Stomach (tissue), 9 donors: ENCODE data around the gene TGFBR3L. TPM values are rescaled to one million over a fixed set of nuclear protein-coding genes. Genes with fewer than 3 reads are reported as not detected.

Experiments used
- DNase-seq, 2 donors: peaks; one replicate each; pipeline versions ENCODE4 v3.0.0 to v3.0.0-alpha.2; 2013 to 2019
- H3K27ac ChIP-seq, 5 donors: fragments of 200-600 bp in 4 of 5; sonication (generic) in 4 of 5; one replicate each; pipeline ENCODE4 v1.5.1; 2013 to 2019; ENCODE audit warnings: mild to moderate bottlenecking in 1 of 5, moderate library complexity in 1 of 5
- H3K27me3 ChIP-seq, 3 donors: fragments of 200-600 bp; sonication (generic); one replicate each; pipeline ENCODE4 v1.5.1; 2017 to 2019; ENCODE audit warnings: mixed run types in 1 of 3
- H3K36me3 ChIP-seq, 4 donors: fragments of 200-600 bp; sonication (generic); 1 replicate in 3 of 4; 2 replicates in 1 of 4; pipeline ENCODE4 v1.5.1; 2016 to 2019
- H3K4me1 ChIP-seq, 4 donors: fragments of 200-600 bp; sonication (generic); one replicate each; pipeline ENCODE4 v1.5.1; 2016 to 2019
- H3K4me3 ChIP-seq, 4 donors: fragments of 200-600 bp; sonication (generic) in 3 of 4; one replicate each; pipeline ENCODE4 v1.5.1; 2016 to 2019; ENCODE audit warnings: mild to moderate bottlenecking in 1 of 4
- H3K9me3 ChIP-seq, 4 donors: fragments of 200-600 bp; sonication (generic); one replicate each; pipeline ENCODE4 v1.5.1; 2016 to 2019
- CTCF ChIP-seq, 7 experiments: fragments of 450-650 bp in 4 of 7; fragments of 200-600 bp in 3 of 7; sonication (generic) in 3 of 7; IDR thresholded peaks; one replicate each; pipeline ENCODE4 v1.5.1; 2016 to 2019; ENCODE audit warnings: antibody characterized with exemption in 7 of 7, control low read depth in 2 of 7, mild to moderate bottlenecking in 1 of 7
- EP300 ChIP-seq: sonication (generic); formaldehyde crosslinking; IDR thresholded peaks from one replicate; pipeline ENCODE4 v1.6.1; 2017; ENCODE audit warnings: antibody characterized with exemption
- POLR2A ChIP-seq, 4 donors: fragments of 450-650 bp; IDR thresholded peaks; one replicate each; pipeline ENCODE4 v1.6.1; 2016; ENCODE audit warnings: antibody characterized with exemption in 4 of 4, control low read depth in 2 of 4, mild to moderate bottlenecking in 1 of 4, moderate library complexity in 1 of 4
- POLR2AphosphoS5 ChIP-seq, 3 donors: sonication (generic); formaldehyde crosslinking; IDR thresholded peaks; one replicate each; pipeline ENCODE4 v1.6.1; 2016; ENCODE audit warnings: antibody characterized with exemption in 3 of 3
- WGBS, 5 donors: extraction: QIAGEN DNeasy Blood & Tissue Kit in 3 of 5; methylation state at CpG; one replicate each; pipeline versions ENCODE4 v1.1.5 to v1.1.7; 2013 to 2018; 5-methylcytosine and 5-hydroxymethylcytosine counted together
- intact Hi-C: fragments of 100-400 bp; cut with DNase I; formaldehyde crosslinking; loops from one replicate; pipeline ENCODE4 v1.15.1; 2023; ENCODE audit warnings: low total_unique reads
- polyA plus RNA-seq, 3 donors: library from polyadenylated mRNA; stranded (reverse); fragments of 200-250 nt; gene quantifications; one replicate each; pipeline ENCODE4 v1.2.3, GENCODE V29; 2013
- total RNA-seq, 5 donors: library from RNA; depleted of rRNA; stranded (reverse); fragments of >200 nt; gene quantifications; one replicate each; pipeline versions ENCODE4 v1.1.0 to v1.2.3, GENCODE V29; 2014 to 2016
- donor health status: healthy with polysubstance abuse.
- donor health status: Bipolar disorder and iron deficiency.
- donor health status: healthy.

TGFBR3L gene
- total and polyA plus RNA-seq, 8 donors = 1.5 TPM; not detected in 7

- peak in 5 of 7 experiments; percentile 10 to 86 (median 73) for TF ChIP-seq CTCF (IDR thresholded peaks at IDR 0.05)
- TF ChIP-seq EP300 = no peak
- Histone ChIP-seq H3K27ac (peak overlapping the region in 2 of 5 donors; percentile 86 to 89), H3K36me3 (peaks cover 13 to 25% (median 23%) of the 10 kb centered on the region in 4 donors), H3K4me3 (peak overlapping the region; percentile 53 to 61 (median 58)), H3K27me3 (peaks cover 0 to 12% (median 9%) of the 10 kb centered on the region in 3 donors), H3K9me3 (no peaks in the 10 kb centered on the region), H3K4me1 (peaks cover 50 to 88% (median 66%) of the 10 kb centered on the region in 4 donors)
- 0 to 1% (median 1%) methylated on average over 12 to 96 of the region's 98 CpGs for WGBS, 5 donors
- peak; percentile 68 to 94 for DNase-seq
- intact Hi-C loops = loop anchor here (10.0 kb wide), 1 partner anchor 71 kb away; no protein-coding TSS in a partner anchor
Measured at GRCh38 chr19:7925171-7925851, 10.7 kb downstream of the TGFBR3L start.

- Histone ChIP-seq H3K27me3 (peaks cover 0 to 12% (median 9%) of the 10 kb centered on the region in 3 donors), H3K9me3 (no peaks in the 10 kb centered on the region), H3K4me3 (peak within 1 kb of the TSS; percentile 53 to 61 (median 58)), H3K4me1 (peaks cover 46 to 90% (median 66%) of the 10 kb centered on the region in 4 donors), H3K36me3 (peaks cover 19 to 33% (median 32%) of the 10 kb centered on the region in 4 donors), H3K27ac (peak within 1 kb of the TSS in 3 of 5 donors; percentile 41 to 89 (median 86))
- WGBS, 5 donors = 11 to 37% (median 30%) methylated on average over 12 to 58 of the region's 65 CpGs
- TF ChIP-seq POLR2AphosphoS5 (IDR thresholded peaks at IDR 0.05) (no peak), CTCF (IDR thresholded peaks at IDR 0.05) (no peak), EP300 (no peak), POLR2A (IDR thresholded peaks at IDR 0.05) (no peak)
- DNase-seq = peak; percentile 79 to 88
- intact Hi-C loops = loop anchor here (10.0 kb wide), 1 partner anchor 71 kb away; no protein-coding TSS in a partner anchor
Measured at GRCh38 chr19:7926021-7926726, 11.5 kb downstream of the TGFBR3L start, which contains the start of gene CTXN1. TSS of gene CTXN1 (minus strand) at chr19:7926135. CDS start at chr19:7925538, 597 bp downstream.

- WGBS, 5 donors = 75 to 86% (median 79%) methylated on average over 16 to 32 of the region's 32 CpGs
- intact Hi-C loops = loop anchor here (10.0 kb wide), 1 partner anchor 72 kb away; no protein-coding TSS in a partner anchor
- peak in 1 of 2 donors; percentile 33 for DNase-seq
- no peaks in the 10 kb centered on the region for H3K9me3 ChIP-seq
- peaks cover 0 to 12% (median 9%) of the 10 kb centered on the region in 3 donors for H3K27me3 ChIP-seq
- no peak for TF ChIP-seq CTCF (IDR thresholded peaks at IDR 0.05)
- peak overlapping the region in 3 of 5 donors; percentile 77 to 89 (median 86) for H3K27ac ChIP-seq
- peaks cover 39 to 90% (median 62%) of the 10 kb centered on the region in 4 donors for H3K4me1 ChIP-seq
- peak overlapping the region in 2 of 4 donors; percentile 60 to 61 for H3K4me3 ChIP-seq
- peaks cover 23 to 39% (median 37%) of the 10 kb centered on the region in 4 donors for H3K36me3 ChIP-seq
Measured at GRCh38 chr19:7926727-7927604, 12.3 kb downstream of the TGFBR3L start.
